T-helper 17 cell (primary cell): Measurements from ENCODE around the gene INPP4B. TPM values are rescaled to one million over a fixed set of nuclear protein-coding genes. Genes with fewer than 3 reads are reported as not detected.

Experiments
- ATAC-seq: fragments of 150-1000 bp; cut with Tn5 transposase; 2 replicates; pipeline ENCODE4 v1.10.0; 2021; ENCODE audit warnings: mild to moderate bottlenecking, moderate library complexity
- DNase-seq, 3 donors: peaks; one replicate each; pipeline versions ENCODE4 v3.0.0 to v3.0.0-alpha.2; 2020 to 2021
- H3K9me3 ChIP-seq: one replicate; pipeline ENCODE4 v1.7.0; 2013; ENCODE audit warnings: low read length, mild to moderate bottlenecking; ENCODE audit not compliant: control insufficient read depth, poor library complexity, severe bottlenecking
- H3K27ac Mint-ChIP-seq: one replicate; pipeline ENCODE4 v1.8.0; 2022; ENCODE audit warnings: mild to moderate bottlenecking, moderate library complexity, mixed read lengths
- H3K27me3 Mint-ChIP-seq: one replicate; pipeline ENCODE4 v1.8.0; 2022; ENCODE audit warnings: mixed read lengths
- H3K36me3 Mint-ChIP-seq: one replicate; pipeline ENCODE4 v1.8.0; 2022; ENCODE audit warnings: low read depth, mixed read lengths
- H3K4me1 Mint-ChIP-seq: one replicate; pipeline ENCODE4 v1.8.0; 2022; ENCODE audit warnings: mild to moderate bottlenecking, mixed read lengths
- H3K4me3 Mint-ChIP-seq: one replicate; pipeline ENCODE4 v1.8.0; 2022; ENCODE audit warnings: mild to moderate bottlenecking, moderate library complexity, mixed read lengths
- total RNA-seq, 4 donors: library from RNA in 2 of 4; stranded (reverse) in 2 of 4; gene quantifications; one replicate each; pipeline ENCODE4 v1.2.3 and lab custom pipeline; 2022 to 2026

INPP4B gene
- total RNA-seq, 2 donors from 2014 or later, result 91.8 to 102 TPM

DNA sequence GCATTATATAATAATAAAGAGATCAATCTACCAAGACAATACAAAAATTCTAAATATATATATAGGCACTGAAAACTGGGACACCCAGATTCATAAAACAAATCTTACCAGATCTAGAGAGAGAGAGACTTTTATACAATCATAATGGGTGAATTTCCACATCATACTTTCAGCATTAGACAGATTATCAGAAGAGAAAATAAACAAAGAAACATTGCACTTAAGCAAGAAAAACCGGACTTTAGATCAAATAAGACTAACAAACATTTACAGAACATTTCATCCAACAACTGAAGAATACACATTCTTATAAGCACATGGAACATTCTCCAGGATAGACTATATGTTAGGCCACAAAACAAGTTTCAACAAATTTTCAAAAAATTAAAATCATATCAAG is 245.1 kb downstream of the INPP4B start:
- Mint-ChIP-seq H3K4me1 (no peaks in the 10 kb centered on the region), H3K27me3 (no peaks in the 10 kb centered on the region), H3K36me3 (peaks cover 14% of the 10 kb centered on the region), H3K4me3 (no peak overlapping the region), H3K27ac (no peak overlapping the region)
- H3K9me3 ChIP-seq, result peaks cover 24% of the 10 kb centered on the region
- ATAC-seq (no peak), DNase-seq (no peak)

DNA sequence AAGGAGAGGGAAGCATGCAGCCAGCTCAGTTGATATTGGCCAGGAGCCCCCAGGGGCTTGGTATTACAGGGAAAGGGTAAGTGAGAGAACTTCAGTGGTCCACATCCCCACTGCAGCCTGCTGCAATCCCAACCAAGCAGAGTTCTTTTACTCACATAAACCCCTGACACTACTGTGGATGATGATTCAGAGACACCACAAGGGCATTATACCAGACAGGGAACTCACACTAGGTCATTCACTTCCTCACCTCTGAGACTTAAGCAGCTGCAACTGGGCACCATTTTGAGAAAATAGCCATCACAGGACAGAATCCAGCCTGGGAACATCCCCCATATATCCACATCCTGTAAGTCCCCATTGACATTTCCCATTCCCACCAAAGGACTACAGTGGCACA is 248.0 kb downstream of the INPP4B start:
- DNase-seq, result no peak
- Mint-ChIP-seq H3K27ac (no peak overlapping the region), H3K36me3 (peaks cover 15% of the 10 kb centered on the region), H3K27me3 (no peaks in the 10 kb centered on the region), H3K4me1 (no peaks in the 10 kb centered on the region), H3K4me3 (no peak overlapping the region)
- H3K9me3 ChIP-seq, result peaks cover 11% of the 10 kb centered on the region
- ATAC-seq, result no peak

DNA sequence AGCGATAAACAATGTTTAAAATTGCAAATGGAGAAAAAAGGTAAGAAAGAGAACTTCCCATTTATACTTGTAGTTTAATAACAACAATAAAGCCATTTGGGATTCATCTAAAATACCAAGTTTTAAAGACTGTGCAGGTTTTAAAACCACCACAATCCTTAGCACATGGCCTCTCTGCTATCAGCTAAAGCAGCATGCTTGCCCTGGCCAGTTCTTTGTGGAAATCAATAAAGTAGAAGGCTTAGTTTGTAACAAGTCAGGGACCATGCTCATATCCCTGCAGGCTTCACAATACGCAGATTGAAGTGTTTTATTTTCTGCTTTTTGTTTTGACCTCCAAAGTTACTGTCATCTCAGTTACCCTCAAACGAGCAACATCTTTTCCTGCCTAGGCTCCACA is 249.5 kb downstream of the INPP4B start:
- H3K27me3 Mint-ChIP-seq, result no peaks in the 10 kb centered on the region
- H3K9me3 ChIP-seq, result peaks cover 11% of the 10 kb centered on the region
- ATAC-seq (no peak), DNase-seq (no peak)
- H3K4me1 Mint-ChIP-seq, result no peaks in the 10 kb centered on the region
- H3K36me3 Mint-ChIP-seq, result peaks cover 15% of the 10 kb centered on the region
- no peak overlapping the region for H3K4me3 Mint-ChIP-seq
- no peak overlapping the region for H3K27ac Mint-ChIP-seq

DNA sequence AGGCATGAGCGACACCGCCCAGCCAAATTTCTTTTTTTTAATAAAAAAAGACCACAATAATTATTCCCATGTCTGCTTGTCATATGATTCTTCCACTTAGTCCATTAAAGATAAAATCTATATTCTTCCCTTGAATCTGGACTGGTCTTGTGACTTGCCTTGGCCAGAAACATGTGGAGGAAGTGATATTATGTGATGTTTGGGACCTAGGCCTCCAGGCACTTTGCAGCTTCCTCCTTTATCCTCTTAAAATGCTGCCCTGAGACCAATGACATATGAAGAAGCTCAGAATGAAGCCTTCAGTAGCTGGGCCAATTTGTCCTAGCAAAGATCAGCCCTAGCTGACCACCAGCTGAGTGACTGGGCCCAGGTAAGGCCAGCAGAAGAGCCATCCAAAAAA is 250.0 kb downstream of the INPP4B start:
- no peak for DNase-seq
- H3K4me1 Mint-ChIP-seq, result no peaks in the 10 kb centered on the region
- ATAC-seq, result no peak
- no peak overlapping the region for H3K27ac Mint-ChIP-seq
- no peak overlapping the region for H3K4me3 Mint-ChIP-seq
- peaks cover 15% of the 10 kb centered on the region for H3K36me3 Mint-ChIP-seq
- no peaks in the 10 kb centered on the region for H3K27me3 Mint-ChIP-seq
- H3K9me3 ChIP-seq, result peaks cover 11% of the 10 kb centered on the region

DNA sequence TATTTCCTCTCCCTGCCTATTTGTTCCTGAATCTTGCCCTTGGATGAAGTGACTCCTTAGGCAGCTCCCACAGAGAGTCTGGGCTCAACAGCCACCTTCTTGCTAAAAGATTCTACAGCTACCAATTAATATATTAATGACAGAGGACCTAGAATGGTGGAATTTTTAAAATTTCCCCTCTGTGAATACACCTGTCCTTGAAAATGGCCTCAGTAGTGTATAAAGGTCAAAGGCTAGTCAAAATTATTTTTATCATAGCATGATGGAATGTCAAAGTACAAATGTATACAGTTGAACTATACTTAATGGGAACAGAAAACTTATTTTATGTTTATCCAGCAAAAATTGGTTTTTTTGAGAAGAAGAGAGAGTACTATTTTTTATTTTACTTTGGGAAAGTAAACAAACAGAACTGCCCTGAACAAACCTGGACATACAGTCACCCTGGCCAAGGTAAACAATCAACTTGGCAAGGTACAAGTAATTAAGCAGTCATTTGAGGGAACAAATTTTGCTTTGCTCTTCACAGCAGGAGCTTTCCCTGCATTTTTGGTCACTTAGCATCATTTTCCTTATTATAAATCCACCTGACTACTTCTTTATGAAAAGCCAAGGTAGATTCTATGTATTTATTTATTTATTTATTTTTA is 250.8 kb downstream of the INPP4B start:
- H3K36me3 Mint-ChIP-seq, result peaks cover 11% of the 10 kb centered on the region
- DNase-seq, result no peak

DNA sequence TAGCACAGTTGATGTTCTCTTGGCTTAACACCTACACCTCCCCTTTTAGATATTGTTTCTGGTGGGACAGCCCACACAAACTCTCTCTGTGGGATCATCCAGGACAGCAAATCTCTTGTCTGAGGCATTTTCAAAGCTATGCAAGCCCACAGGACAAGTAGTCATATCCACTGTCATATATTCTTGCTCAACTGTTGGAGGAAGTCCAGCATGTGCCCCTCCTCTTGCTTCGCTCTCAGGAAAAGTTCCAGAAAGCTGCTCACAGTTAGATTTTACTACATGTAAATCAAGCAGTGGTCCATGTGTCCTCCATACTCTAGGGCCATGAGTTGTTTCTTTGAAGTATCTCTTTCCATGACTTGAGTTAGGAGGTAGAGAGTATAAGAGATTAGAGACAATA is 260.7 kb downstream of the INPP4B start:
- Mint-ChIP-seq H3K4me3 (no peak overlapping the region), H3K4me1 (peaks cover 5% of the 10 kb centered on the region), H3K27me3 (no peaks in the 10 kb centered on the region), H3K36me3 (peaks cover 9% of the 10 kb centered on the region), H3K27ac (no peak overlapping the region)
- H3K9me3 ChIP-seq, result no peaks in the 10 kb centered on the region
- DNase-seq (no peak), ATAC-seq (no peak)

More for the DNA sequence above, 250.8 kb downstream of the INPP4B start:
- Mint-ChIP-seq H3K27me3 (no peaks in the 10 kb centered on the region), H3K4me3 (no peak overlapping the region), H3K27ac (no peak overlapping the region), H3K4me1 (no peaks in the 10 kb centered on the region)
- H3K9me3 ChIP-seq, result peaks cover 11% of the 10 kb centered on the region
- ATAC-seq, result no peak

DNA sequence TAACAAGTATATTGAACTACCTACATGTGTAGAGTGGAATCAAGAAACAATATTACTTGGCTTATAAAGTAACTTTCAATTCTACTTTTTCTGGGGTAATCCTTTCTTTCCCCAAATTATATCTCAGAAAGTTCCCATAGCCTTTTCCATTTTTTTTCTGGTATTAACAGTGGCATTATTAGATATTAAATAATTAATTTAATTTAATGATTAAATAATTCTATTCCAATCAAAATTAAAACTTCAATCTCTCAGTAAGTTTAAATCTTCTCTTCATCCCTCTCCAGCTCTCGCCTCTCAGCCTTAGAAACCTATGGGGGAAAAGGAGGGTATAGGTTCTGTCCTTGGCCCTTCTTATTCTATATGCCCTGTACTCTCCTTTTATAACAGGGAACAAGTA is 262.4 kb downstream of the INPP4B start:
- H3K9me3 ChIP-seq, result no peaks in the 10 kb centered on the region
- ATAC-seq, result no peak
- Mint-ChIP-seq H3K27me3 (no peaks in the 10 kb centered on the region), H3K4me1 (peaks cover 6% of the 10 kb centered on the region), H3K27ac (no peak overlapping the region), H3K4me3 (no peak overlapping the region), H3K36me3 (peaks cover 7% of the 10 kb centered on the region)
- no peak for DNase-seq

DNA sequence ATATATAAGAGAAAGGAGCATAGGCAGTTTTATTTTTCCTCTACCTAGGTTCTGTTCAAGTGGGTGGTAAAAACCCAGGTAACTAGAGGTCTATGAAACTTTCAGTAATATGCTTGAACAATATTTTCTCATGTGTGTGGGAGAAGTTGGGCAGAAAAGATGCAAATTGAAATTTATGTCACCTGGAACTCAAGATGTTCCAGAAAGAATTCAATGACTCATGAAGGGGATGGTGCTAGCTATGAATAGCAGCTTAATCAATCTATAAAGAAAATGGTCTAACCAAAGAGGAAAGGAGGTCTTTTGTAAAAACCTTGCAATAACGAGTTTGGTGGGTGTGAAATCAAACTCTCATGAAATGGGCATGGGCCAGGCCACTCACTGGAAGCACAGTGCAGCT is 263.8 kb downstream of the INPP4B start:
- H3K9me3 ChIP-seq, result no peaks in the 10 kb centered on the region
- H3K4me3 Mint-ChIP-seq, result no peak overlapping the region
- H3K27me3 Mint-ChIP-seq, result no peaks in the 10 kb centered on the region
- no peak for ATAC-seq
- no peak overlapping the region for H3K27ac Mint-ChIP-seq
- DNase-seq, result no peak
- H3K36me3 Mint-ChIP-seq, result peaks cover 6% of the 10 kb centered on the region
- H3K4me1 Mint-ChIP-seq, result peaks cover 11% of the 10 kb centered on the region

DNA sequence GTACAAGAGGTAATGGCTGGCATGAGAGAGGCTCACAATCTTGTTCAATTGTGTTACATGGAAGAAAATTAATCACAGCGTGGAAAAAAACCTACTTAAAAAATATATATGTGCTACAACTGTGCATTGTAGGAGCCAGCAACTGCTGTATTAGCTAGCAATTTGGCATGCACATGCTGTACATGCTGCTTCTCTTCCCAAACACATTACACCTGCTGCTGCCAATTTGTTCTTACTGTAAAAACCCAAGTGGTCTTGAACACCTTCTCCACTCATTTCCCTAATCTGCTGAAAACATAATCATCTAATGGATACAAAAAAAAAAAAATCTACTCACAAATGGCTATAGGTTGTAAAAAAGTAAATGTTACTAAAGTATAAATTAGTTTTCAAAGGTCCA is 264.2 kb downstream of the INPP4B start:
- peaks cover 6% of the 10 kb centered on the region for H3K36me3 Mint-ChIP-seq

DNA sequence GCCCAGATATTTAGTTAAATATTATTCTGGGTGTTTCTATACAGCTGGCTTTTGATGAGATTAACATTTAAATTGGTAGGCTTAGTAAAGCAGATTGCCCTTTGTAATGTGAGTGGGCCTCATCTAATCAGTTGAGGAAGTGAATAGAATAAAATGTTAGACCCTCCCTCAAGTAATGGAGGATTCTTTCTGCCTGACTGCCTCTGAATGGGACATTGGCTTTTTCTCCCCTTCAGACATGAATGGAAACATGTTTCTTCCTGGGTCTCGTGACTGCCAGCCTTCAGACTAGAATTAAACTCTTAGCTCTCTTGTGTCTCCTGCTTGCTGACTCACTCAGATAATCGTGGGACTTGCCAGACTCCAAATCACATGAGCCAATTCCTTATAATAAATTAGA is 266.7 kb downstream of the INPP4B start:
- no peak overlapping the region for H3K4me3 Mint-ChIP-seq
- H3K27me3 Mint-ChIP-seq, result no peaks in the 10 kb centered on the region
- DNase-seq (no peak), ATAC-seq (no peak)
- peaks cover 4% of the 10 kb centered on the region for H3K36me3 Mint-ChIP-seq
- peaks cover 19% of the 10 kb centered on the region for H3K4me1 Mint-ChIP-seq
- H3K9me3 ChIP-seq, result no peaks in the 10 kb centered on the region
- no peak overlapping the region for H3K27ac Mint-ChIP-seq

More for the DNA sequence above, 264.2 kb downstream of the INPP4B start:
- no peaks in the 10 kb centered on the region for H3K9me3 ChIP-seq
- H3K27me3 Mint-ChIP-seq, result no peaks in the 10 kb centered on the region
- no peak for ATAC-seq
- H3K4me3 Mint-ChIP-seq, result no peak overlapping the region
- peaks cover 15% of the 10 kb centered on the region for H3K4me1 Mint-ChIP-seq
- H3K27ac Mint-ChIP-seq, result no peak overlapping the region
- DNase-seq, result no peak

DNA sequence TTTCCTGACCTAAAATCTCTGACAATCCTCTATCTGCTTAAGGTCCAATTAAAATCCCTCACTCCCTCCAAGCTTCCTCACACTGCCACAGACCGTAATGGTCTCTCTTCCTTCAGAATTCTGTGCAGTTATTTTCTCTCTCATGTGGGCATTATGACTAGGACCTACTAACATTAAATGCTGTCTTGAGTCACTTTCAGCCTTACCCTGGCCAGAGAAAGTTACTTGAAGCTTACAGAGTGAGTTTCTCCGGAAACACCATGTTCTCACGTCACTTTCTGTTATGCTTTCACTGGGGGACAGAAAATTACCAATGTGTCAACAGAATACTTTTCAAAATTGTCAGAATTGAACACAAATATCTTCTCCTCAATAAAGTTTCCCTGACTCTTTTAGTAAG is 271.8 kb downstream of the INPP4B start:
- ATAC-seq, result no peak
- Mint-ChIP-seq H3K4me1 (peaks cover 30% of the 10 kb centered on the region), H3K27me3 (no peaks in the 10 kb centered on the region), H3K4me3 (peak overlapping the region; percentile 28), H3K36me3 (peaks cover 18% of the 10 kb centered on the region), H3K27ac (peak overlapping the region; percentile 0)
- DNase-seq, result no peak
- H3K9me3 ChIP-seq, result no peaks in the 10 kb centered on the region

DNA sequence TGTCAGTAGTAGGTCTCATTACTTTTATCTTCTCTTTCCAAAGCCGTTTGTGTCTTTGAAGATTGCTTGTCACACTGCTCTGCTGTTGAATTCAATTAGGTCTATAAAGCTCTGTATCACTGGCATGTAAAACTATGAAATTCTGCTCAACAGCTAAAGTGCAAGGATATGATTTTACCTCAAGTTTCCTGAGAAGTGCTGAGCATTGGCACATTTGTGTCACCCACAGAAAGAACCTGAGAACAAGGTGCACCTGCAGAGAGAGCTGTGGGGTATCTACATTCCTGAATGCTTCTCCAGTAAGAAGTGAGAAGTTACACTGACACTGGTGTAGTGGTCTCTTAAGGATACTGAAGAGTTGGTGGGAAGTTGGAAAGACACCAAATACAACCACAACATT is 274.0 kb downstream of the INPP4B start:
- H3K4me3 Mint-ChIP-seq, result peak overlapping the region; percentile 63
- H3K4me1 Mint-ChIP-seq, result peaks cover 29% of the 10 kb centered on the region
- no peaks in the 10 kb centered on the region for H3K27me3 Mint-ChIP-seq
- no peak for ATAC-seq
- no peak for DNase-seq
- no peak overlapping the region for H3K27ac Mint-ChIP-seq
- H3K9me3 ChIP-seq, result no peaks in the 10 kb centered on the region
- H3K36me3 Mint-ChIP-seq, result peaks cover 18% of the 10 kb centered on the region

DNA sequence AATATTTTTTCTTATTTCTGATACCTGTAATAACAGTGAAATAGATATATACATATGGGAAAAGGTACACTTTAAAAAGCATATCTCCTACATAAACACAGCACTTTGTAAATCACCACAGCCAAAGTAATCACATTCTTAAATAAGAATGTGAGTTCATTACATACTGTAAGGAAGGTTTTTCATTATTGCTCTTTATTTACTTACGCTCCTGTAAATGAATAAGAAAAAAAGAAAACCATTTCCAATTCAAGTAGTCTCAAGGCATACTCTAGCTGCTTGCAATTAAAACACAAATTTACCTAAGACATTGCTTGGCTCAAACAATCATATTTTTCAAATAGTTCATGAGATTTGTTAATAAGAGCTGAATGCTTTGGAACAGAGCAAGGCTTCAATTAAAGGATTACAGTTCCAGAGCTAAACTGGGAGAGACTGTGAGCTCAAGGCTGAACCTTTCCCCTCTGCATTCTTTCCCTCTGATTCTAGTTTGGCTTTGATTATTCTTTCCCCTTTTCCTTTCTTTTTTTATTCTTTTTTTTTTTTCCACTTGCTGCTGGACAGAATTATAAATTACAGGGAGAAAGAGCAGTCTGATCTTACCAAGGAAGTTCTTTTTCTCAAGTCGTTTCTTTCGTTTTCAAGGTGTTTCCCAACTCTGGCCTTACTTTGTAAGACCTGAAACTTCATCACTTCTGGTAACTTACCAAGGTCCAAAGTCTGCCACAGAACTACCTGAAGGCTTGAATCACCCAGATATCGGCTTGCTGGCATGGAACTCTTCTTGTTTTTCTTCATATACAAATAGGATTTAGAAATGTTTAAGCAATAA is 278.3 kb downstream of the INPP4B start:
- peaks cover 48% of the 10 kb centered on the region for H3K4me1 Mint-ChIP-seq
- H3K27ac Mint-ChIP-seq, result peak overlapping the region; percentile 100
- peaks cover 14% of the 10 kb centered on the region for H3K36me3 Mint-ChIP-seq
- H3K27me3 Mint-ChIP-seq, result no peaks in the 10 kb centered on the region
- H3K9me3 ChIP-seq, result no peaks in the 10 kb centered on the region
- no peak for DNase-seq
- no peak for ATAC-seq
- H3K4me3 Mint-ChIP-seq, result peak overlapping the region; percentile 100

DNA sequence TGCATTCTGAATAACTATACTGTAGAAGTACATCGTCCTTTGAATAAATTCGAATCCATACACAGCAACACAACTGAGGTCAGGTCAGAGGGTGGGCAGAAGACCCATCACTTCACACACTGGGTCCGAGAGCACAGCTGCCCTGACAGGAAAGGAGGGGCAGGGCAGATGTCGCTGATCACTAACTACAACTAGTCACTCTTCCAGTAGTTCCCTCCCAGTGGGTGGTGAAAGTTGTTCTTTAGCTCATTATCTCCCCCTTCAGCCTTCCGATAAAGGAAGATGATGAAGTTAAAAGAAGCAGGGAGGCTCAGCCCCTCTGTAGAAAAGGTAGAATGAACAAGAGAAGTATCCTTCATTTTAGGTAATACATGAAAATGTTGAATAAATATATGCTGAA is 278.9 kb downstream of the INPP4B start:
- DNase-seq (peak; percentile 8 to 29 (median 12)), ATAC-seq (peak; percentile 78)
- Mint-ChIP-seq H3K4me3 (peak overlapping the region; percentile 100), H3K27ac (peak overlapping the region; percentile 100), H3K27me3 (no peaks in the 10 kb centered on the region), H3K36me3 (peaks cover 13% of the 10 kb centered on the region), H3K4me1 (peaks cover 49% of the 10 kb centered on the region)
- no peaks in the 10 kb centered on the region for H3K9me3 ChIP-seq
